Osteoblast (primary cell): ENCODE measurements around the gene TNFRSF8. TPM values are rescaled to one million over a fixed set of nuclear protein-coding genes. Genes with fewer than 3 reads are reported as not detected.

Experiments used
- DNase-seq: peaks from one replicate; pipeline ENCODE4 v3.0.0; 2011; ENCODE audit warnings: low spot score, mixed read lengths; ENCODE audit not compliant: insufficient read length; ENCODE audit errors: missing footprints
- H2AFZ ChIP-seq: 2 replicates; pipeline ENCODE4 v1.6.0; 2011; ENCODE audit warnings: mild to moderate bottlenecking, low read length
- H3K27ac ChIP-seq: 2 replicates; pipeline ENCODE4 v1.5.1; 2011; ENCODE audit warnings: mild to moderate bottlenecking, low read depth, low read length, moderate library complexity
- H3K27me3 ChIP-seq: 2 replicates; pipeline ENCODE4 v1.6.0; 2012; ENCODE audit warnings: mild to moderate bottlenecking, control low read depth, inconsistent platforms, low read length, moderate library complexity; ENCODE audit not compliant: insufficient read depth
- H3K36me3 ChIP-seq: 2 replicates; pipeline ENCODE4 v1.5.1; 2011; ENCODE audit warnings: mild to moderate bottlenecking, low read length, control low read depth, moderate library complexity; ENCODE audit not compliant: insufficient read depth
- H3K4me1 ChIP-seq: 2 replicates; pipeline ENCODE4 v1.5.1; 2011; ENCODE audit warnings: mild to moderate bottlenecking, low read length, control low read depth, moderate library complexity; ENCODE audit not compliant: insufficient read depth
- H3K4me2 ChIP-seq: 2 replicates; pipeline ENCODE4 v1.6.0; 2011; ENCODE audit warnings: mild to moderate bottlenecking, low read length; ENCODE audit not compliant: insufficient read depth
- H3K4me3 ChIP-seq: fragments of 200-600 bp; sonication (generic); 3 replicates; pipeline ENCODE4 v1.5.1; 2012; ENCODE audit warnings: mild to moderate bottlenecking, low read length, inconsistent platforms; ENCODE audit not compliant: insufficient read depth
- H3K79me2 ChIP-seq: 2 replicates; pipeline ENCODE4 v1.6.0; 2012; ENCODE audit warnings: mild to moderate bottlenecking, low read length, control low read depth, inconsistent platforms; ENCODE audit not compliant: insufficient read depth
- H3K9me3 ChIP-seq: 2 replicates; pipeline ENCODE4 v1.5.1; 2011; ENCODE audit warnings: low read depth, low read length, control low read depth
- H4K20me1 ChIP-seq: 2 replicates; pipeline ENCODE4 v1.6.0; 2012; ENCODE audit warnings: mild to moderate bottlenecking, low read length, control low read depth; ENCODE audit not compliant: insufficient read depth
- total RNA-seq: library from RNA; depleted of rRNA; stranded (reverse); fragments of >200 nt; gene quantifications from 2 replicates; pipeline ENCODE4 v1.2.3, GENCODE V29; 2012
- TF ChIP-seq, protein P1 (sequence below): IDR thresholded peaks from 2 replicates; pipeline ENCODE4 v1.5.1; 2011; ENCODE audit warnings: mild to moderate bottlenecking, low read depth, low read length, moderate library complexity; ENCODE audit errors: extremely low read depth

Gene TNFRSF8
- total RNA-seq, 1 donor = under 0.01 TPM

- H3K4me3 ChIP-seq = no peak overlapping the region
- H3K27ac ChIP-seq = no peak overlapping the region
- H3K27me3 ChIP-seq = no peaks in the 10 kb centered on the region
- H3K4me1 ChIP-seq = peaks cover 3% of the 10 kb centered on the region
- H4K20me1 ChIP-seq = no peaks in the 10 kb centered on the region
- TF ChIP-seq, protein P1, sequence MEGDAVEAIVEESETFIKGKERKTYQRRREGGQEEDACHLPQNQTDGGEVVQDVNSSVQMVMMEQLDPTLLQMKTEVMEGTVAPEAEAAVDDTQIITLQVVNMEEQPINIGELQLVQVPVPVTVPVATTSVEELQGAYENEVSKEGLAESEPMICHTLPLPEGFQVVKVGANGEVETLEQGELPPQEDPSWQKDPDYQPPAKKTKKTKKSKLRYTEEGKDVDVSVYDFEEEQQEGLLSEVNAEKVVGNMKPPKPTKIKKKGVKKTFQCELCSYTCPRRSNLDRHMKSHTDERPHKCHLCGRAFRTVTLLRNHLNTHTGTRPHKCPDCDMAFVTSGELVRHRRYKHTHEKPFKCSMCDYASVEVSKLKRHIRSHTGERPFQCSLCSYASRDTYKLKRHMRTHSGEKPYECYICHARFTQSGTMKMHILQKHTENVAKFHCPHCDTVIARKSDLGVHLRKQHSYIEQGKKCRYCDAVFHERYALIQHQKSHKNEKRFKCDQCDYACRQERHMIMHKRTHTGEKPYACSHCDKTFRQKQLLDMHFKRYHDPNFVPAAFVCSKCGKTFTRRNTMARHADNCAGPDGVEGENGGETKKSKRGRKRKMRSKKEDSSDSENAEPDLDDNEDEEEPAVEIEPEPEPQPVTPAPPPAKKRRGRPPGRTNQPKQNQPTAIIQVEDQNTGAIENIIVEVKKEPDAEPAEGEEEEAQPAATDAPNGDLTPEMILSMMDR = no peak
- no peak for DNase-seq
- H3K9me3 ChIP-seq = no peaks in the 10 kb centered on the region
- no peak overlapping the region for H2AFZ ChIP-seq
- H3K4me2 ChIP-seq = no peak overlapping the region
- H3K36me3 ChIP-seq = no peaks in the 10 kb centered on the region
- H3K79me2 ChIP-seq = no peaks in the 10 kb centered on the region
These were observed 60.1 kb downstream of the TNFRSF8 start for GRCh38 chr1:12123172-12123571.

- Histone ChIP-seq H3K79me2 (no peaks in the 10 kb centered on the region), H4K20me1 (no peaks in the 10 kb centered on the region), H2AFZ (no peak overlapping the region), H3K27me3 (no peaks in the 10 kb centered on the region), H3K4me1 (peaks cover 3% of the 10 kb centered on the region), H3K9me3 (no peaks in the 10 kb centered on the region), H3K4me2 (no peak overlapping the region), H3K27ac (no peak overlapping the region), H3K4me3 (no peak overlapping the region), H3K36me3 (no peaks in the 10 kb centered on the region)
- TF ChIP-seq, protein P1 = peak; percentile 93
- peak; percentile 86 for DNase-seq
These were observed 61.8 kb downstream of the TNFRSF8 start for GRCh38 chr1:12124693-12125421.

DNA sequence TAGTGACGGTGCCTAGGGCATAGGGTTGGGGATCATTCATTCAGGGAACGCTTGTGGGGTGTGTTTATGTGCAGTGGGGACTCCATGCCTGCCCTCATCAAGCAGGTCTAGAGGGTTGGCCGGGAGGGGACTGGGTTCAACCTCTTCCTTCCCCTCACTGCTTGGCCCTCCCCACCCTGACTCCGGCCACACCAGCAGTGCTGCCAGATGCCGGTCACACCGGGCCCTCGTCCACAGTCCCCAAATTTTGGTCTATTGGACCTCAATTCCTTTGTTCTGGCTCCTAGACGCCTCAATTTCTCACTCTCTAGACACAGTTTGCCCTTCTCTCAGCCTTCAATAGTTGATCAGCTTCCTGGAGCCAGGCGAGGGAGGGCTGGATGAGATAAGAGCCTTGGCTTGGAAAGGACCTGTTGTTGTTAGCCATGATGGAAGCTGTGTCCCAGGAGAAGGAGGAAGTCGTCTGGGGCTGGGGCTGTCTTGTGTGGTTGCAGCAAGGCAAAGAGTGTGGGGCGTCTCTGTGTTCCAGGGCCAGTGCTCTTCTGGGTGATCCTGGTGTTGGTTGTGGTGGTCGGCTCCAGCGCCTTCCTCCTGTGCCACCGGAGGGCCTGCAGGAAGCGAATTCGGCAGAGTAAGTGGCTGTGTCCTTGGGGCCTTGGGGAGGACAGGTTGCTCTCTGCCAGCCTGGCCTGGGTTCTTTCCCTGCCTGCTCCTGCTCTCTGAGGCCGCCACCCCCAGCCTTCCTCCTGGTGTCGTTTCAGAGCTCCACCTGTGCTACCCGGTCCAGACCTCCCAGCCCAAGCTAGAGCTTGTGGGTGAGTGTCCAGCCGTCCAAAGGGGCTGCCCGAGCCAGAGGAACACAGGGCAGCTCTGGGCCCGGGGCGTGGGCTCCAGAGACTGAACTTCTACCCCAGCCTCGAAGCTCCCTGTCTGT is 62.6 kb downstream of the TNFRSF8 start:
- TF ChIP-seq, protein P1 = no peak
- DNase-seq = peak; percentile 53
- Histone ChIP-seq H3K4me2 (no peak overlapping the region), H3K27ac (no peak overlapping the region), H3K36me3 (no peaks in the 10 kb centered on the region), H3K79me2 (no peaks in the 10 kb centered on the region), H2AFZ (peak overlapping the region; percentile 41), H3K27me3 (no peaks in the 10 kb centered on the region), H4K20me1 (no peaks in the 10 kb centered on the region), H3K4me3 (no peak overlapping the region), H3K4me1 (peaks cover 3% of the 10 kb centered on the region), H3K9me3 (no peaks in the 10 kb centered on the region)

DNA sequence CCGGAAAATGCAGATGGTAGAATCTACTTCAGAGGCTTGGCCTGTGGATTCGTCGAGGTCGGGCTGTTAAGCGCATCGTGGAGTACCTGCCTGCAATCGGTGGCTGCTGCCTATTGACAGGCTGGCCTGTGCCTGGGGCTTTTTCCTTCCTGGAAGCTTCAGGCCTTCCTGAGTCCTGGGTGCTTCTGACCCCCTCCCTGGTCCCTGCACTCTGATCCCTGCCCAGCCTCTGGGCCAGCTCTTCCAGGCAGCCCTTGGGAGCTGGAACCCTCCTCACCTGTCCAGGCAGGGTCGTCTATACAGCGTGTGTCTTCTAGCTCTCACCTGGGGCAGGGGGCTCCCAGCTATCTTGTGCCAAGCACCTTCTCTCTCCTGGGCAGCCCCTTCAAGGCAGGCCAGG is 63.7 kb downstream of the TNFRSF8 start:
- Histone ChIP-seq H3K4me1 (peaks cover 3% of the 10 kb centered on the region), H3K27ac (no peak overlapping the region), H3K27me3 (no peaks in the 10 kb centered on the region), H4K20me1 (no peaks in the 10 kb centered on the region), H3K36me3 (no peaks in the 10 kb centered on the region), H3K79me2 (no peaks in the 10 kb centered on the region), H2AFZ (no peak overlapping the region), H3K9me3 (no peaks in the 10 kb centered on the region), H3K4me2 (no peak overlapping the region), H3K4me3 (no peak overlapping the region)
- TF ChIP-seq, protein P1 = no peak
- peak; percentile 22 for DNase-seq
